ENCODE results near the gene RFC2.

DNA sequence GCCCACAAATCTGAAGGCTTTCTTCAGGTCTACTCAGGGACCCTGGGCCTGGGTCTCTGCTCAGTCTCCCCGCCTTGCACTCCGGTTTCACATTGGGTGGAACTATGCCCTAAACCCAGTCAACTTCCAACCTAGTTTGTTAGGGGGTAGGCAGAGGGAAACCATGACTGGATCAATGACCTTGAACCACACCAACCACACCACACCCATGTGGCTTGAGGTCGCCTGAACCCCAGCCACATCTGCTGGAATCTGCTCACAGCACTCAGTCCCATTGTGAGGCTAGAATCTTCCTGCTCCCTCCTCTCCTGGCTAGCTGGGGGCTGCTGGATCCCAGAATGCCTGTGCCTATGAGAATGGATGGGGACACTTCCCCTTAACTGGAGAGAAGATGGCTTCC lies 17.9 kb downstream of the RFC2 start:
- TF ChIP-seq EP300 (IDR thresholded peaks at IDR 0.05) (no peak), POLR2AphosphoS5 (IDR thresholded peaks at IDR 0.05) (no peak)
